Astrocyte of the cerebellum (primary cell): ENCODE data around the gene ARHGAP23.

Experiments
- DNase-seq: peaks from one replicate; pipeline ENCODE4 v3.0.0-alpha.2; 2011; ENCODE audit warnings: low read depth
- H3K4me3 ChIP-seq: 2 replicates; pipeline ENCODE4 v1.5.1; 2011; ENCODE audit warnings: mild to moderate bottlenecking, low read depth, low read length, moderate library complexity
- CTCF ChIP-seq: IDR thresholded peaks from 2 replicates; pipeline ENCODE4 v1.5.1; 2012; ENCODE audit warnings: low read length, low read depth, moderate library complexity, mild to moderate bottlenecking; ENCODE audit errors: missing control alignments
- in situ Hi-C: cut with HindIII; loops from 2 replicates; pipeline ENCODE4 v1.10.0; 2017; ENCODE audit warnings: low sequenced_read_pairs

ARHGAP23 gene

GRCh38 chr17:38455288-38455915, 27.1 kb downstream of the ARHGAP23 start:
- in situ Hi-C loops, result no loop called here
- DNase-seq, result no peak
- no peak for TF ChIP-seq CTCF
- peak overlapping the region; percentile 55 for H3K4me3 ChIP-seq

- peak; percentile 10 for TF ChIP-seq CTCF
- DNase-seq, result no peak
- no peak overlapping the region for H3K4me3 ChIP-seq
- in situ Hi-C loops, result no loop called here
Measured at GRCh38 chr17:38456031-38456815, 28.0 kb downstream of the ARHGAP23 start.

- no peak for TF ChIP-seq CTCF
- in situ Hi-C loops, result no loop called here
- no peak overlapping the region for H3K4me3 ChIP-seq
- DNase-seq, result no peak
Measured at GRCh38 chr17:38457577-38458371, 29.5 kb downstream of the ARHGAP23 start.

- in situ Hi-C loops, result no loop called here
- H3K4me3 ChIP-seq, result no peak overlapping the region
- TF ChIP-seq CTCF, result no peak
- no peak for DNase-seq
Measured at GRCh38 chr17:38458521-38458920, 30.3 kb downstream of the ARHGAP23 start.

- TF ChIP-seq CTCF, result no peak
- no peak for DNase-seq
- in situ Hi-C loops, result no loop called here
- H3K4me3 ChIP-seq, result no peak overlapping the region
Measured at GRCh38 chr17:38459567-38459966, 31.3 kb downstream of the ARHGAP23 start.

- H3K4me3 ChIP-seq, result no peak overlapping the region
- TF ChIP-seq CTCF, result no peak
- in situ Hi-C loops, result no loop called here
- DNase-seq, result no peak
Measured at GRCh38 chr17:38460082-38460715, 31.9 kb downstream of the ARHGAP23 start.
